Esophagus muscularis mucosa (tissue), 4 donors: ENCODE data around the gene ADD3. TPM values are rescaled to one million over a fixed set of nuclear protein-coding genes. Genes with fewer than 3 reads are reported as not detected.

Source experiments
- DNase-seq: peaks from one replicate; pipeline ENCODE4 v3.0.0-alpha.2; 2017; ENCODE audit errors: extremely low spot score
- H3K27ac ChIP-seq, 4 donors: fragments of 200-600 bp; sonication (generic); replicated peaks in 1 of 4; 1 replicate in 3 of 4; 2 replicates in 1 of 4; pipeline ENCODE4 v1.5.1; 2016 to 2019; ENCODE audit warnings: mild to moderate bottlenecking in 1 of 4
- H3K27me3 ChIP-seq, 4 donors: fragments of 200-600 bp; sonication (generic); one replicate each; pipeline versions ENCODE4 v1.5.1 to v1.6.0; 2016 to 2019
- H3K36me3 ChIP-seq, 4 donors: fragments of 200-600 bp; sonication (generic); one replicate each; pipeline ENCODE4 v1.5.1; 2016 to 2019
- H3K4me1 ChIP-seq, 4 donors: fragments of 200-600 bp; sonication (generic); one replicate each; pipeline ENCODE4 v1.5.1; 2016 to 2019
- H3K4me3 ChIP-seq, 4 donors: fragments of 200-600 bp; sonication (generic); 1 replicate in 2 of 4; 2 replicates in 2 of 4; pipeline ENCODE4 v1.5.1; 2016 to 2019; ENCODE audit warnings: mild to moderate bottlenecking in 4 of 4, moderate library complexity in 1 of 4
- H3K9me3 ChIP-seq, 4 donors: fragments of 200-600 bp; sonication (generic); 1 replicate in 3 of 4; 2 replicates in 1 of 4; pipeline ENCODE4 v1.5.1; 2016 to 2019
- CTCF ChIP-seq, 3 experiments: fragments of 200-600 bp in 2 of 3; fragments of 450-650 bp in 1 of 3; sonication (generic) in 2 of 3; IDR thresholded peaks; one replicate each; pipeline ENCODE4 v1.5.1; 2017 to 2019; ENCODE audit warnings: antibody characterized with exemption in 3 of 3, mild to moderate bottlenecking in 2 of 3, moderate library complexity in 1 of 3
- EP300 ChIP-seq: sonication (generic); formaldehyde crosslinking; IDR thresholded peaks from one replicate; pipeline ENCODE4 v1.6.1; 2017; ENCODE audit warnings: antibody characterized with exemption
- POLR2A ChIP-seq: fragments of 450-650 bp; IDR thresholded peaks from one replicate; pipeline ENCODE4 v1.6.1; 2017; ENCODE audit warnings: antibody characterized with exemption, moderate library complexity, mild to moderate bottlenecking, low read depth
- POLR2AphosphoS5 ChIP-seq, 2 donors: sonication (generic); formaldehyde crosslinking; IDR thresholded peaks; one replicate each; pipeline ENCODE4 v1.6.1; 2017; ENCODE audit warnings: antibody characterized with exemption in 2 of 2
- WGBS: methylation state at CpG from one replicate; pipeline ENCODE4 v1.1.5; 2018; 5-methylcytosine and 5-hydroxymethylcytosine counted together
- intact Hi-C: fragments of 100-400 bp; cut with DNase I; formaldehyde crosslinking; loops from one replicate; pipeline ENCODE4 v1.15.1; 2023
- total RNA-seq, 4 donors: library from RNA; depleted of rRNA; stranded (reverse); fragments of >200 nt; gene quantifications; one replicate each; pipeline versions ENCODE4 v1.1.0 to v1.2.1, GENCODE V29; 2016

The ADD3 gene
- total RNA-seq, 4 donors from 2014 or later: 60.1 to 228 (median 99.2) TPM

- 83% methylated on average over 4 of the region's 4 CpGs for WGBS
- intact Hi-C loops: no loop called here
- no peak for TF ChIP-seq EP300
- no peak for TF ChIP-seq POLR2AphosphoS5 (IDR thresholded peaks at IDR 0.05)
- no peak for TF ChIP-seq POLR2A
- TF ChIP-seq CTCF (IDR thresholded peaks at IDR 0.05): no peak
- Histone ChIP-seq H3K4me3 (no peak overlapping the region), H3K9me3 (no peaks in the 10 kb centered on the region), H3K27ac (no peak overlapping the region), H3K36me3 (no peaks in the 10 kb centered on the region), H3K27me3 (no peaks in the 10 kb centered on the region), H3K4me1 (peaks cover 0 to 11% (median 4%) of the 10 kb centered on the region in 4 donors)
- DNase-seq: no peak
Measured at GRCh38 chr10:109975244-109976190, 32.3 kb upstream of the ADD3 start.

DNA sequence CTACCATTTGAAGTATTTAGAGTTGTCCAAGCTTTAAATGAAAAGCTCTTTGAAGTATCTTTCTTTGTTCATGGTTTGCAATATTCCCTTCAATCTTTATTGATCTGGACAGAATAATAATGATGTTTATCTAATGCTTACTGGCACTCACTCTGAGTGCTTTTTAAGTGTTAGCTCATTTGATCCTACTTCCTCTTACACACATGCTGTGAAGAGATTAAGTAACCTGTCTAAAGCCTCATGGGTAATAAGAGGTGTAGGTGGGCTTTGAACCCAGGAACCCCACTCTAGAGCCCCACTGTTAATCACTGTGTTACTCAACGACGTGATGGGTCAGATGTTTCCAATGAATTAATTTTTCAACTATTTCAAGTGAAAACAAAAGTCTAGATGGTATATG lies 31.1 kb upstream of the ADD3 start:
- no peak for DNase-seq
- intact Hi-C loops: no loop called here
- no peaks in the 10 kb centered on the region for H3K27me3 ChIP-seq
- no peaks in the 10 kb centered on the region for H3K36me3 ChIP-seq
- no peak overlapping the region for H3K4me3 ChIP-seq
- H3K27ac ChIP-seq: no peak overlapping the region
- no peak for TF ChIP-seq CTCF (IDR thresholded peaks at IDR 0.05)
- no peak for TF ChIP-seq POLR2AphosphoS5 (IDR thresholded peaks at IDR 0.05)
- TF ChIP-seq EP300: no peak
- TF ChIP-seq POLR2A: no peak
- H3K9me3 ChIP-seq: no peaks in the 10 kb centered on the region
- peaks cover 0 to 17% (median 8%) of the 10 kb centered on the region in 4 donors for H3K4me1 ChIP-seq
- WGBS: 86% methylated on average over 2 of the region's 2 CpGs

DNA sequence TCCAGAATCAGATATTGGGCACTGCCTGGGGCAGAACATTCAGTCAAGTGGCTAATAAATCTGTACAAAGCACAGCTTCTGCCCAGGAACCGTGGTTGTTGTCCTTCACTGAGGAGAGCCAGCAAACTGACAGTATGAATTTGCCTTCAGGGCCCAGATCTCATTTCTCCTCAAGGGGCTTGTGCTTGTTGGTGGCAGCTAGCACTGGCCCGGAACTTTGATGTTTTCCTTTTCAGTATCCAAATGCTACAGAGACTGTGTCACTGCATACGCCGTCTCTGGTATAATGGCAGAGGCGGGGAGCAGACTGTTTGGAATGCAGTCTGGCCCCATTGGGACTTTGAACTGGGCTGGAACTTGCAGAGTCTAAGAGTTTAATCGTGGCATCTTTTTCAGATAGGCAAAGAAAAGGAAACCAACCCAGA lies 30.4 kb upstream of the ADD3 start:
- intact Hi-C loops: no loop called here

DNA sequence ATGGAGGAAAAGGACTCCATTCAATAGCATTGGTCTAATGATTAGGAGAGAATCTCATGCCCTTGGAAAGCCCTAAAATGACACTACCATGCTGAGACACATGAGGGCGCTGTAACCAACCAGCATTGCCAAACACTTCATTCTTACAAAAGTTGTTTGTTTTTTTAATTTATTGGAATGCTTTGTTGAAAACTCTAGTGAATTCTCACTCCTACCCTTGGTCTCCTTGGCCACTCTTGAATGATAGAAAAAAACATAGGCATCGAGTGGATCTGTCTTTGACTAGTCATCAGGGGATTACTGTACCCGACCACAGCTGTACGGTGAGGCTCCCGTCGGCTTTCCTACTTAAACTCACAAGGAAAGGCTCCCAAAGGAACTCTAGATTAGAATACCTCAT lies 29.3 kb upstream of the ADD3 start:
- Histone ChIP-seq H3K9me3 (no peaks in the 10 kb centered on the region), H3K27ac (peak overlapping the region in 1 of 4 donors; percentile 45), H3K4me3 (no peak overlapping the region), H3K27me3 (no peaks in the 10 kb centered on the region), H3K4me1 (peaks cover 0 to 21% (median 13%) of the 10 kb centered on the region in 4 donors), H3K36me3 (no peaks in the 10 kb centered on the region)
- DNase-seq: no peak
- 72% methylated on average over 6 of the region's 6 CpGs for WGBS
- intact Hi-C loops: no loop called here
- TF ChIP-seq CTCF (IDR thresholded peaks at IDR 0.05) (peak; percentile 37 to 63 (median 45)), POLR2AphosphoS5 (IDR thresholded peaks at IDR 0.05) (no peak), EP300 (no peak), POLR2A (no peak)

More for the DNA sequence above, 30.4 kb upstream of the ADD3 start:
- H3K36me3 ChIP-seq: no peaks in the 10 kb centered on the region
- TF ChIP-seq POLR2AphosphoS5 (IDR thresholded peaks at IDR 0.05): no peak
- no peak for TF ChIP-seq POLR2A
- no peak for TF ChIP-seq EP300
- no peak for TF ChIP-seq CTCF (IDR thresholded peaks at IDR 0.05)
- 87% methylated on average over 6 of the region's 6 CpGs for WGBS
- H3K27me3 ChIP-seq: no peaks in the 10 kb centered on the region
- H3K4me3 ChIP-seq: no peak overlapping the region
- DNase-seq: no peak
- peak overlapping the region in 1 of 4 donors; percentile 7 for H3K27ac ChIP-seq
- H3K9me3 ChIP-seq: no peaks in the 10 kb centered on the region
- H3K4me1 ChIP-seq: peaks cover 0 to 17% (median 13%) of the 10 kb centered on the region in 4 donors
